ENCODE results near the gene IKZF1.

Gene IKZF1

DNA sequence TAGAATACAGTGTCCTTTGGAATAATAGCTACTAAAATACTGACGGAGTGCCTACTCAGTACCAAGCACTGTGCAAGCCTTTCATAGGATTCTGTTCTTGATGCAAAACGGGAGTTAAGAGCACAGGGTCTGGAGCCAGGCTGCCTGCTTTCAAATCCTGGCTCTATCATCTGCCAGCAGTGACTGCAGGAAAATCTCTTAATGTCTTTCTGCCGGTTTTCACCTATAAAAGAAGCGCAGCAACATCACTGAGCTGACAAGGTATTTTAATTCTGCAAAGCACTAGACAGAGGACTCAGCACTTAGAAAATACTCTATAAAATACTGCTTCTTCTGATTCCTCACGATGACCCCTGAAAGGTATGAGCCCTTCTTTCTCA lies 145.0 kb downstream of the IKZF1 start:
- Histone ChIP-seq H3K4me1 (ENCODE audit: control insufficient read depth, insufficient read depth, low read length) (0 out of 2 replicates have a peak, but pooled peaks cover 3% of the 10 kb centered on the region), H3K36me3 (ENCODE audit: control insufficient read depth, insufficient read depth, low read length) (no peaks in the 10 kb centered on the region), H3K9me3 (ENCODE audit: control insufficient read depth, insufficient read depth, low read length) (no peaks in the 10 kb centered on the region), H3K27me3 (ENCODE audit: control insufficient read depth, insufficient read depth, low read length) (no peaks in the 10 kb centered on the region), H3K27ac (ENCODE audit: low read length) (no peak overlapping the region), H3K4me3 (ENCODE audit: low read length) (peak overlapping the region; percentile 88; the same call in 1 of the 2 replicates)
- no peak for DNase-seq (ENCODE audit: low read depth, low spot score)
- WGBS (ENCODE audit: insufficient coverage, insufficient read length): no CpG with 5 or more reads among the region's 5 CpGs

GRCh38 chr7:50449881-50450589 lies 145.5 kb downstream of the IKZF1 start, which contains the start of gene FIGNL1:
TSS of gene FIGNL1 (minus strand) at chr7:50450350. CDS start at chr7:50447287, 3,063 bp downstream.
- Histone ChIP-seq H3K4me1 (ENCODE audit: control insufficient read depth, insufficient read depth, low read length) (0 out of 2 replicates have a peak, but pooled peaks cover 3% of the 10 kb centered on the region), H3K27ac (ENCODE audit: low read length) (no peak within 1 kb of the TSS), H3K4me3 (ENCODE audit: low read length) (peak within 1 kb of the TSS; percentile 88), H3K36me3 (ENCODE audit: control insufficient read depth, insufficient read depth, low read length) (no peaks in the 10 kb centered on the region), H3K27me3 (ENCODE audit: control insufficient read depth, insufficient read depth, low read length) (no peaks in the 10 kb centered on the region), H3K9me3 (ENCODE audit: control insufficient read depth, insufficient read depth, low read length) (no peaks in the 10 kb centered on the region)
- peak; percentile 22 for DNase-seq (ENCODE audit: low read depth, low spot score)
- no CpG with 5 or more reads among the region's 63 CpGs for WGBS (ENCODE audit: insufficient coverage, insufficient read length)

DNA sequence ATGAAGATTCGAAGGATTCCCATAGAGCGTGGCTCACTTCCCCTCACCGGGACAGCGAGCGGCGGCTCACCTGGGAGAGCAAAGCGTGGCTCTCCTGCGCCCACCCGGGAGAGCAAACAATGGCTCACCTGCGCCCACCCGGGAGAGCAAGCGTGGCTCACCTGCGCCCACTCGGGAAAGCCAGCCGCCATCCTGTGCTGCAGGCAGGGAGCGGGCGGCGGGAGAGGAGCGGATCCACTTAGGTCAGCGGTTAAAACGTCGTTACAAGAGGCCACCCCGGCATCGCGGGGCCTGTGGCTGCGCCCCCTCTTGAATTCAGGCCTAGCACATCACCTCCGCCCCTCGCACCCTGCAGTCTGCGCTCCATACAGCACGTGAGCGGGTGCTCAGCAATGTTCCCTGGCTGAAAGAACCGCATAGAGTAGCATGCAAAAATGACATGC lies 146.1 kb downstream of the IKZF1 start:
- Histone ChIP-seq H3K36me3 (ENCODE audit: control insufficient read depth, insufficient read depth, low read length) (no peaks in the 10 kb centered on the region), H3K9me3 (ENCODE audit: control insufficient read depth, insufficient read depth, low read length) (no peaks in the 10 kb centered on the region), H3K4me3 (ENCODE audit: low read length) (peak overlapping the region; percentile 88; the same call in 1 of the 2 replicates), H3K27me3 (ENCODE audit: control insufficient read depth, insufficient read depth, low read length) (no peaks in the 10 kb centered on the region), H3K4me1 (ENCODE audit: control insufficient read depth, insufficient read depth, low read length) (0 out of 2 replicates have a peak, but pooled peaks cover 3% of the 10 kb centered on the region), H3K27ac (ENCODE audit: low read length) (no peak overlapping the region)
- DNase-seq (ENCODE audit: low read depth, low spot score): no peak
- no CpG with 5 or more reads among the region's 32 CpGs for WGBS (ENCODE audit: insufficient coverage, insufficient read length)
